WI38 (cell line): ENCODE results near the gene VRK1.

ENCODE experiments used
- H3K4me3 ChIP-seq: 2 replicates; pipeline ENCODE4 v1.5.1; 2011; ENCODE audit warnings: low read depth, mild to moderate bottlenecking, control low read depth, low read length
- TF ChIP-seq, protein P1 (sequence below): IDR thresholded peaks from 2 replicates; pipeline ENCODE4 v1.5.1; 2012; ENCODE audit warnings: low read depth, mild to moderate bottlenecking, control low read depth, low read length

The VRK1 gene

DNA sequence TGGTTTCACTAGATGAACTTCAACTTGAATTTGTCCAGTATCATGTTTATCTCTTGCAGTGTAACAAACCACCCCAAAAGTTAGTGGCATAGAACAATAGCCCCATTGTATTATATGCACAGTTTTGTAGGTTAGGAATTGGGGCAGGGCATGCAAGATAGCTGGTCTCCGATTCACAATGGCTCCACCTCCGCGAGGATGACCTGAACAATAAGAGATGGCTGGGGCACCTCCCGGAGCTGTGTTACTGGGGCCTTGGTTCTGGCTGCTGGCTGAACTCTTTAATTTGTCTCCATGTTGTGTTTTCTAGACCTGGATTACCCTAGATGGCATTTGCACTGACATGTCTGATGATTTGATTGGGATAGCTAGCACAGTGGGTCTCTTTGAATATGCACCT, 20.4 kb upstream of the VRK1 start:
- H3K4me3 ChIP-seq, result no peak overlapping the region
- TF ChIP-seq, protein P1, sequence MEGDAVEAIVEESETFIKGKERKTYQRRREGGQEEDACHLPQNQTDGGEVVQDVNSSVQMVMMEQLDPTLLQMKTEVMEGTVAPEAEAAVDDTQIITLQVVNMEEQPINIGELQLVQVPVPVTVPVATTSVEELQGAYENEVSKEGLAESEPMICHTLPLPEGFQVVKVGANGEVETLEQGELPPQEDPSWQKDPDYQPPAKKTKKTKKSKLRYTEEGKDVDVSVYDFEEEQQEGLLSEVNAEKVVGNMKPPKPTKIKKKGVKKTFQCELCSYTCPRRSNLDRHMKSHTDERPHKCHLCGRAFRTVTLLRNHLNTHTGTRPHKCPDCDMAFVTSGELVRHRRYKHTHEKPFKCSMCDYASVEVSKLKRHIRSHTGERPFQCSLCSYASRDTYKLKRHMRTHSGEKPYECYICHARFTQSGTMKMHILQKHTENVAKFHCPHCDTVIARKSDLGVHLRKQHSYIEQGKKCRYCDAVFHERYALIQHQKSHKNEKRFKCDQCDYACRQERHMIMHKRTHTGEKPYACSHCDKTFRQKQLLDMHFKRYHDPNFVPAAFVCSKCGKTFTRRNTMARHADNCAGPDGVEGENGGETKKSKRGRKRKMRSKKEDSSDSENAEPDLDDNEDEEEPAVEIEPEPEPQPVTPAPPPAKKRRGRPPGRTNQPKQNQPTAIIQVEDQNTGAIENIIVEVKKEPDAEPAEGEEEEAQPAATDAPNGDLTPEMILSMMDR, result no peak

DNA sequence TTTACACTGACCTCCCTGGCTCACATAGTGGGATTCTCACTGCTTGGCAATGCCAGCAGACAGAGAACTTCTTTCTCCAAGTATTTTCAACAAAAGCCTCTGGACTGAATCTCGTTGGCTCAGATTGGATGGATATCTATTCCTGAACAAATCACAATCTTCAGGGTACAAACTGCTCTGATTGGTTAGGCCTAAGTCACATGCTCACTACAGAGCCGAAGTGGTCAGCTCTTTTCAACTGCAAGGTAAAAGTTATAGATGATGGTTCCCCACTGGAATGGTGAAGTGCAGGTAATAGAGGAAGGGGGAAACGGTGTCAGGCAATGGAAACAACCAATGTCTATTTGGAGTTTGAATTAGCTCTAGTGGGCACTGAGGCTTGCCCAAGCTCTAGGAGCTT, 16.7 kb upstream of the VRK1 start:
- TF ChIP-seq, protein P1, result no peak

DNA sequence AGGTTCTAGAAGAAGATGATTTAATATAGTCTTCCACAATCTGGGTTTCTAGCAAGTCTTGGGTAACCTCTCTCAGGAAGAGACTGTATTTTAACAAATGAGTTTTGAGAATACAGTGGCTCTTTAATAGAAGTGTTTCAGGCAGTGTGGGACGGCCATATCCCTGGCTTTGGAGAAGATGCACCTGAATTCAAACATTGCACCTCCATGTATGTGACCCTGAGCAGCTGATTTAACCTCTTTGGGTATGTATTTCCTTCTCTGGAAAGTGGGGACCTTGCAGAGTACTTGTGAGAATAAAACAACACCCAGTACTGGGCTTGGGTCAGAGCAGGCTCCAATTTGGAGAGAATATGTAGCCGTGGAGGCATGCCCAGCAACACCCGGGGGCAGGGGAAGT, 15.8 kb upstream of the VRK1 start:
- no peak overlapping the region for H3K4me3 ChIP-seq
- TF ChIP-seq, protein P1, result no peak

More for the DNA sequence above, 16.7 kb upstream of the VRK1 start:
- H3K4me3 ChIP-seq, result no peak overlapping the region

DNA sequence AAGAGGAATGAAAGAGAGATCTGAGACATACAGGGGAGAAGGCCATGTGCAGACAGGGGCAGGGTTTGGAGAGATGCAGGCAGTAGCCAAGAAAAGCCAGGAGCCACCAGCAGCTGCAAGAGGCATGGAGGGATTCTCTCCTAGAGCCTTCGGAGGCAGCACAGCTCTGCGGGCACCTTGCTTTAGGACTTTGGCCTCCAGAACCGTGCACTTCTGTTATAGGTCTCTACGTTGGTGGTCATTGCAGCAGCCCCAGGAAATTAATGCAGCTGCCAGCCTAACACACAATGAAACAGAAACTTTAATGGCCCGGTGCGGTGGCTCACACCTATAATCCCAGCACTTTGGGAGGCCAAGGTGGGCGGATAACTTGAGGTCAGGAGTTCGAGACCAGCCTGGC, 14.7 kb upstream of the VRK1 start:
- TF ChIP-seq, protein P1, result no peak
- no peak overlapping the region for H3K4me3 ChIP-seq

DNA sequence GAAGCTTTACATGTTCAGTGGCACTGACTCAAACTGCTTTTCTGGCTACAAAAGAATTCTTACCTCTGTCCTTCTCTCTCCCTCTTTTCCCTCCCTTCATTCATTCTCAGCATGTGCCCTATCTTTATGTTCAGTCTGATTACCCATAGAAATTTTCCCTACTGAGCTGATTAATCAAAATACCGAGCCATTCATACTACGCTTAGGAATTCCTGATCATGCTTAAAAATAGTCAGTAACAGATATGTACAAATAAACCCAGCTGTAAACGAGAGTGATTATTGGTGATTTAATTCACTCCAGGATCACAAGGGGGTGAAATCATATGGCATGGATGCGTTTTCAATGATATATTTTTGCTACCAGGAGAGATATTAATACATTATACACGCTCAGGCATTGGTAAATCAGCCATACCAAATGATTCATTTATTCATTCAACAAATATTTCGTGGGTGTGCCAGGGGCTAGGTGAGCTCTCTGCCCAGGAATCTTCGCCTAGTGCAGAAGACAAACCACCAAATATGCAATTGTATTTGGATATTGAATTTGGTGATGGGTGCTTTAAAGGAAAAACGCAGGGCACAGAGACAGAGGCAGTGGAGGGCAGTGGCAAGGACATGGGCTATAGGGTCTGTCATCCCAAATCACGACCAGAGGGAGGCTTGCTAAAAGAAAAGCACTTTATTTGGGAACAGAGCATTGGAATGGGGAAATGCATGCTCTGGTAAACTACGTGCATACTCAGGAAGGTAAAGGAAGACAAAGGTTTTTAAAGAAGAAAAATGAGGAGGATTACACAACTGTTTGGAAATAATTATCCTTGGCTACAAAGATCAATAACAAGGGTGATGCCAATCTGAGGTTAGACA, 13.9 kb upstream of the VRK1 start:
- H3K4me3 ChIP-seq, result no peak overlapping the region
- TF ChIP-seq, protein P1, result no peak

DNA sequence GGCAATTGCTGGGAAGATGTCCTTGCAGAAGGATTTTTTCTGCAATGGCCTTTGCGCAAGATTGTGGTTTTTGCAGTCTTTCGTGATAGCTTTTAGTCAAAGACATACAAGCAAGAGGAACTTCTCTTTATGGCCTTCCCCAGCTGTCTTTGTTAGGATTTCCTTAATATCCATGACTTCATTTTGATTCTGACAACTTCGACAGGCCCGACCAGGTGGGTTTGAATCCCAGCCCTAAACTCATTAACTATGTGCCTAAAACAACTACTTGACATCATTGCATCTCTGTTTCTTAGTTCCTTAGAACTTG, 13.3 kb upstream of the VRK1 start:
- no peak overlapping the region for H3K4me3 ChIP-seq
- TF ChIP-seq, protein P1, result no peak

DNA sequence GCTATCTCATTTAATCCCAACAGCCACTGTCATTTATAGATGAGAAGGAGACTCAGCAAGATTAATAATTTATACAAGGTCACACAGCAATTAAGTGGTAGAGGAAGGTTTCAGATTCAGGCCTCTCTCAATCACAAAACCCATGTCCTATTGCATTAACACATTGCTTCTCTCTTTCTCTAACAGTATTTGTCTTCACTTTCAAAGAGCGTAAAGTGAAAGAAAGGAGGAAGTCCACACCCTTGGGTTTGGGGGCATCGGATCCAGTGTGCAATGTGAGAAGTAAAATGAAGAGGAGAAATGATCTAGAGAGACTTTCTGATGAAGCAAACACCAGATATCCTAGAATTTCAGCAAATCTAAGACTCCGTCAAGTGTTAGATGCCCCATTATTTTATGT, 7.0 kb upstream of the VRK1 start:
- H3K4me3 ChIP-seq, result no peak overlapping the region

More for the DNA sequence above, 7.0 kb upstream of the VRK1 start:
- TF ChIP-seq, protein P1, result no peak
